Naive thymus-derived CD8-positive, alpha-beta T cell (primary cell): ENCODE data around the gene DRAM2. TPM values are rescaled to one million over a fixed set of nuclear protein-coding genes. Genes with fewer than 3 reads are reported as not detected.

Experiments
- polyA plus RNA-seq, 3 donors: library from polyadenylated mRNA; unstranded; fragments of 300-500 nt; fragmentation: Illumina TruSeq; gene quantifications; one replicate each; pipeline ENCODE4 v1.2.3, GENCODE V29; 2021
- total RNA-seq, 8 experiments: library from RNA in 2 of 8; stranded (reverse) in 2 of 8; gene quantifications; one replicate each; pipeline ENCODE4 v1.2.3 and lab custom pipeline; 2021 to 2026

Gene DRAM2
- total and polyA plus RNA-seq, 5 experiments from 2014 or later = 50.5 to 95.3 (median 84.3) TPM

Other genes starting within 250 kb of the DRAM2 start
- 10 to 100 TPM; 23.3 to 25.9 TPM for gene LRIF1, start 176.2 kb downstream of the DRAM2 start, total RNA-seq
- 10 to 100 TPM; 22.2 to 26.4 (median 26.3) TPM for gene LRIF1, start 176.2 kb downstream of the DRAM2 start, polyA plus RNA-seq
- 10 to 100 TPM; 55.9 to 59.9 TPM for gene CEPT1, start 130 bp upstream of the DRAM2 start, total RNA-seq
- gene CEPT1, start 130 bp upstream of the DRAM2 start, polyA plus RNA-seq = 10 to 100 TPM; 18.0 to 28.6 (median 27.2) TPM
- 100 to 1,000 TPM; 274 to 289 TPM for gene DENND2D, start 60.6 kb upstream of the DRAM2 start, total RNA-seq
- 100 to 1,000 TPM; 161 to 395 (median 225) TPM for gene DENND2D, start 60.6 kb upstream of the DRAM2 start, polyA plus RNA-seq
- 1 to 10 TPM; 5.7 to 6.5 TPM for gene CHI3L2, start 87.6 kb upstream of the DRAM2 start, total RNA-seq
- gene CHI3L2, start 87.6 kb upstream of the DRAM2 start, polyA plus RNA-seq = 10 to 100 TPM; 45.4 to 69.0 (median 48.6) TPM
- not detected for gene CHIA, start 150.8 kb upstream of the DRAM2 start, total RNA-seq
- not detected for gene CHIA, start 150.8 kb upstream of the DRAM2 start, polyA plus RNA-seq